ENCODE results near the gene SLC35G3. TPM values are rescaled to one million over a fixed set of nuclear protein-coding genes. Genes with fewer than 3 reads are reported as not detected.

SLC35G3 gene
- total and polyA plus RNA-seq, 2 of the 8 experiments (the other 6 are each of a cell fraction or from before 2014, with no cell fraction given) = not detected

GRCh38 chr17:35229638-35230037, 35.4 kb upstream of the SLC35G3 start (continued):
- no peak for TF ChIP-seq ATF2 (IDR thresholded peaks at IDR 0.05; ENCODE audit: low read length)
- TF ChIP-seq PHF8 (conservative IDR thresholded peaks at IDR 0.05; ENCODE audit: low read depth, low read length) = no peak
- TF ChIP-seq JUN (IDR thresholded peaks at IDR 0.05; ENCODE audit: low read depth, low read length) = no peak
- TF ChIP-seq POLR2AphosphoS5 (IDR thresholded peaks at IDR 0.05; ENCODE audit: low read depth, low read length) = no peak
- TF ChIP-seq CEBPB (IDR thresholded peaks at IDR 0.05; ENCODE audit: low read depth, low read length) = no peak
